Activated CD4-positive, alpha-beta T cell treated with anti-CD3 and anti-CD28 coated beads, Interleukin-2, amount 50 U/mL, for 1 hour (primary cell): ENCODE data around the gene PRKCQ.

ENCODE experiments used
- DNase-seq: peaks from one replicate; pipeline ENCODE4 v3.0.0-alpha.2; 2020

PRKCQ gene

DNA sequence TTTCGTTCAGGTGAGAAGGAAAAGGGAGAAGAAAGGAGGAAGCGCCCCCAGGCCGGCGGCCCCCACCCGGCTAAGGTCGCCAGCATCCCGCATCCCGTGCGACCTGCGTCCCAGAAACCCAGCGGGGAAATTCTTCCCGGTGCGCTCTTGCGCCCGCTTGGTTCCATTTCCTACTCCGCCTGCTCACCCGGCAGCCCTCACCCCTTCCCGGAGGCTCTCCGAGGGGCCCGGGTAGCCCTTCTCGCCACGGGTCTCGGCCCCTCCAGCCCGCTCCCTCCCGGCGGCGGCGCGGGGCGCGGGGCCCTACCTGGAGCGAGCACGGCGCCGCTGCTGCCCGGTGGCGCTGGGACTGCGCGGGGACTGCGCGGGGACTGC lies at the start of gene PRKCQ:
Gene PRKCQ (minus strand): TSS at position 373 of the 375 bp plus-strand sequence. CDS start 65,141 bp downstream, outside the sequence.
- DNase-seq = no peak

DNA sequence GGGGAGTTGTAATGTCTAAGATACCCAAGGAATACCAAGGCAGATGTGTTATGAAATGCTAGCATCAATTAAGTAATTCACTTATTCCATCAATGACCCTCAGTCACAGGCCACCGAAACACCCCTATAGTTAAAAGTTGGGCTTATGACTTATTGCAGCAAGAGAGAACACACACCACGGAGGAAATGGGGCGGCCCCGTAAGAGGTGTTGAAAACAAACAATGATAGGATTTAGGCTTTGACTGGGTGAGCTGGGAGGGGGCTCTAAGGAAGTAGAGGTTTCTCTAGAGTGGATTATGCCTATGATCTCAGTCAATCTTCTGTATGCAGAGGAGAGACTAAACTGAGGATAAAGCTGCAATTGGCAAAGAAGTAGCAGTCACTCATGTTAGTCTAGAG lies 45.4 kb upstream of the PRKCQ start:
- DNase-seq = no peak

DNA sequence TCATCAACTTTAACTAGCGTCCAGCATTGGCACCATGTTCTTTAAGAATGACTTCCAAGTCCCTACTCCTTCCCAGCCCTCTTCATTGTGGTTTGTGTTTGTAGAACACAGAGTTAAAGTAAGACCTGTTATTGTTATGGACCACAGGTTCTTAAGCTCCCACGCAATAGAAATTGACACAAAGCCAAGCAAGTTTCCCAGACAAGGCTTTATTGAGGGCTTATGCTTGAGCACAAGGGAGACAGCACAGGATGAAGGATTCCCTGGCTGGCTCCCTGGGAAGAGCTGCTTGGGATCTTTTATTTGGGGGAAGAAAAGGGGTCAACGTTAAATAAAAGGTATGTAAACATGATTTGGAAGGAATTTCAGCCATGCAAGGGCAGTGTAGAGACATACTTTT lies 44.3 kb upstream of the PRKCQ start:
- DNase-seq = no peak

DNA sequence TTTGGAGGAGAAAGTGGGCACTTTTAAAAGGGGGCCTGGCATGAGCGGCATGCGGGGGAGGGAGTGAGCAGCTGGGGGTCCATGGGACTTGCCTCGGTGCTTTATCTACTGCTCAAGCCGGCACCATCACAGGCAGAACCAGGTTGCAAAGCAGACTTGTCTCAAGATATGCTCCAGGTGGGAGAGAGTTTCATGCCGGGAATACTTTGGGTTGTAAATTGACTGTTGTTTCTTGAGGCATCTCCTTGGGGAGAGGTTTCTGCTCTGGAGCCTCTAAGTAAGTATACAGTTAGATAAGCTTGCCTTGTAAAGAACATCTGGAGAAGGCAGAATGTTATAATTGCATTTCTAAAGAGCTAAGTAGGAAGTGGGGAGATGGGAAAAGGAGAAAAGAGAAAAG lies 42.8 kb upstream of the PRKCQ start:
- no peak for DNase-seq

DNA sequence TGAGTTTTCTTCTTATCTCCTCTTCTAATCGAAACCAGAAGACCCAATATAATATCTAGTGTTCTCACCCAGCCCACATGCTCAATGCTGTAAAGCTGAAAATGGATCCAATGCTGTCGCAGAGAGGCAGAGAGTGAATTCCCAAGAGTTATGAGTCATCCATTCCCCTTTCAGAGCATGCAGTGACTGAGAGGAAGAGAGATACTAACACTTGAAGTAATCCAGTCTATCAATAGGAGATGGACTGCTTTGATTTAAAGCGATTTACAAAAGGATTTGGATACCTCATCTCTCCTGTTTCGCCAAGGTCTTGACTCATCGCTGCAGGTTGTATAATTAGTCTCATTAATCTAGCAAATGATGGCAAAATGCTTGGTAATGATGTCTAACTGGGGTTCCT lies 41.5 kb upstream of the PRKCQ start:
- DNase-seq = no peak

DNA sequence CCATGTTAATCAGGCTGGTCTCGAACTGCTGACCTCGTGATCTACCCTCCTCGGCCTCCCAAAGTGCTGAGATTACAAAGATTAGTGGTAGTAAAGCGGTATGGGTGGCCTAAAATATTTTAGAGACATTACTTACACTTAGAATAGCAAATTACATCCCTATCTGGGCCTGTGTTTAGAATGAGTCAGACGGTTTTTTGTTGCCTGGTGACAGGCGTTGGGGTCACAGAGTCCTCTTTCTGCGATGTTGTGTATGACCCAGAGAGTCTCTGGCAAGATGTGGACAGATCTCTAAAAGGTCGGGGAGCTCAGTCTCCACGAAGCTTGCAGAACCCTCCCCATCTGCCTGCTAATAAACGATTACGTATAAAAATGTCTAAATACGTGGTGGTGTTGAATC lies 39.6 kb upstream of the PRKCQ start:
- DNase-seq = no peak

DNA sequence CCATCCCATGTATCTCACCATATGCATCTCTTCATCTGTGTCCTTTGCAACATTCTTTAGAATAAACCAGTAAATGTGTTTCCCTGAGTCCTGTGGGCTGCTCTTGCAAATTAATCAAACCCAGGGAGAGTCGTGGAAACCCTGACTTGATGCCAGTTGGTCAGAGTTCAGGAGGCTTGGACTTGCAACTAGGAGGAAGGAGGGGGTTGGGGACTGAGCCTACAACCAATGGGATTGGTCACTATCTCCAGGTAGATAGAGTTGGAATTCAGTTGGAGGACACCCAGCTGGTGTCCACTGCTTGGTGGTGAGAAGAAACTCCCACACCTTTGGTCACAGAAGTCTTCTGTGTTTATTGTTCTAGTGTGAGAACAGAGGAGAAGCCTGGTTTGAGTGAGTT lies 38.3 kb upstream of the PRKCQ start:
- DNase-seq = no peak

DNA sequence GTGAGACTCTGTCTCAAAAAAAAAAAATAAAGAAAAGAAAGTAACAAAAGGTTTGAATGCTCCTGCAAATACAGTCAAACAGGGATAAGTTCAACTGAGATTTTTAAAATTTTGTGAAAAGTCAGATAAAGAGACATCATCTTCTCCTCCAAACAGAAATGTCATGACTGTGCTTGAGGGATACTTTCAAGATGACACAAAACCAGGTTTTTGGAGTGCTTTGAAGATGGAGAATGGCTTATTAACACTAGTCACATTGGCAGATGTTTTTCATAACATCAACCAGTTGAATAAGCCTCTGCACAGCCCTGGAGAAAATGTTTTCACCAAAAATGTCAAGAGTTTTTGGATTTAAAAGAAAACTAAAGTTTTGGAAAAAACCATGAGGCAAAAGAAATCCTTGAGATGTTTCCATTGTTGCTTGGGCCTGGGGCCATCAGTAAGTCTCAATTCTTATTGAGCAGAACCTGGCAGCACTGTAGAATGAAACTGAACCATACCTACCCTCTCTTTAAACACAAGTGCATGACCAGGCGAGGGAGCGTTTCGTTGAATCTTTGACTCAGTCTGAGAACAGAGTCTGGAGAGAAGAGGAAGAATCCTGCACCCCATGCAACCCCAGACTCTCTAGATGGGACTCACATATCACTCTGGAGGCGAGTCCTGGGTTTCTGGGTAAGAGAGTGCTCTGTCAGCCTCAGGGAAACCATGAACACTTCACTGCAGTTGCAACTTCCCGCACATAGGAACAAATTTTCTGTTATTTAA lies 37.4 kb upstream of the PRKCQ start:
- DNase-seq = no peak

DNA sequence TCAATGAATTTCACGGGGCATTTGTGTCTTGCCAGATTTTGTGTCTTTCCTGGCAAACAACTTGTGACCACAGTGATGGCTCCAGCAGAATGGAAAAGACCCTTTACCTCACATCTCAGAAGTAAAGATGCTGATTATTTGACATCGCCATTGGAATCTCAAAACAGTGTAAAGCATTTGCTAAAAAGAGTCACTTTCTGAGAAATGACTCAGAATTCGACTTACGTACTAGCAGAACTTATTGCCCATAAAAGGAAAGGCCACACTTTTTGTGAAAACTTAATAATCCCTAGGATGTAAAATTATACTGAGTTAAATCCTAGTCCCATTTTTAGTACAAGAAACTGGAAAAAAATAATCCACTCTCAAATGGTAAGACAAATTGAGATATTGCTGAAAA lies 35.9 kb upstream of the PRKCQ start:
- DNase-seq = no peak

DNA sequence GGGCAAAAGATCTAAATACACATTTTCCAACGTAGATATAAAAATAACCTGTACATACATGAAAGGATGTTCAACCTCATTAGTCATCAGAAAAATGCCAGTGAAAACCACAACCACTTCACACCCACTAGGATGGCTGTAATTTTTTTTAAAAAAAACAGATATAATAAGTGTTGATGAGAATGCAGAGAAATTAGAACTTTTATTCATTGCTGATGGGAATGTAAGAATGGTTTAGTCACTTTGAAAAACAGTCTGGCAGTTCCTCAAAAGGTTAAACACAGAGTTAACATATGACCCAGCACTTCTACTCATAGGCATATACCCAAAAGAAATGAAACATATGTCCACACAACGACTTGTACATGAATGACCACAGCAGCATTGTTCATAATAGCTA lies 32.3 kb upstream of the PRKCQ start:
- no peak for DNase-seq

DNA sequence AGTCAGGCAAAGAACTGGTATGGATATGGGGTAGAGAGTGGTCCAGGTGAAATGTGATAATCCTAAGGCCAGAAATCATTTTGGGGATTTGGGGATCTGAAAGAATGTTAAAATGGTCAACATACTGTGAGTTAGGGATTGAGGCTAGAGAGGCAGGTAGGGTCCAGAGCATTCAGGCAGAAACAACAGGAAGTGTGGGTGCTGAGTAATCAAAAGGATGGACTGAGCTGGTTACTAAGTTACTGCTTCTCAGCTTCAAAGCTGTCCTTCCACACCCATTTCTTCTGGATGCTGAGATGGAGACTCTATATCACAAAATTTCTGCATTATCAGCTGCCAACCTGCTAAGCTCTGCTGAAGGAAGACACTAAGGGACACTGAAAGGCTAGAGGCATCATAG lies 30.6 kb upstream of the PRKCQ start:
- DNase-seq = no peak

DNA sequence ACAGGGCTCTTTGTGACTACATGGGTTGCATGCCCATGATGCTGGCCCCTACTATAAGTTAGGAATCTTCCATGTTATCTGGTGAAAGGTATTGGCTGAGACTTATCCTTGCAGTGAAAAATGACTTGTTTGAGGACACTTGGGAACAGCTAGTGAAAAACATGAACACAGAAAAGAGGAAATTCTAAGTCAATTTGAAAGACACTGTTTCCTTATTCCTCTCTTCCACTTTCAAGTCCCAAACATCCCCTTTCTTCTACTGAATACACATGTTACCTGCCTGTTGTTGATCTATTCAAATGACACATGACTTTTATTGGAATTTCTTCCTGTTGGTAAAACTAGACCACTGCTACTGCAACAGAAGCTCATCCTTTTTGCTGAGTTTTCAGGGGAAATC lies 29.5 kb upstream of the PRKCQ start:
- no peak for DNase-seq

DNA sequence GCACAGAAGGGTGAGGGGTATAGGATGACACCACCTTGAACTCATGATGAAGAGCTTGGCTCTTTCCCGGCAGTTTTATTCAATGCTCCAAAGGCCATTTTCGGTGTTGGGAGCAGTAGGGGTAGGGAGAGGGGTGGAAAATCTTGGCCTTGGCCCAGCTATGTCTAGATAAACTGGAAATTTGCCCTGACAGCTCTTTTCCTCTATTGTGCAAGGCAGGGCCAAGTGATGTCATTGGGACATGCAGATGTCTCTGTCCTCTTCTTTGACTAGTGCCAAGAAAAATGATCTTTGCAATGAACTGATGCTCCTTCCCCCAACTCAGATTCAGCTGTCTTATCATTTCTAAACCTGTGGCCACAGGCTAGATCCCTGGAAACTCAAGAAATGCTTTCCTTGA lies 27.7 kb upstream of the PRKCQ start:
- DNase-seq = no peak

DNA sequence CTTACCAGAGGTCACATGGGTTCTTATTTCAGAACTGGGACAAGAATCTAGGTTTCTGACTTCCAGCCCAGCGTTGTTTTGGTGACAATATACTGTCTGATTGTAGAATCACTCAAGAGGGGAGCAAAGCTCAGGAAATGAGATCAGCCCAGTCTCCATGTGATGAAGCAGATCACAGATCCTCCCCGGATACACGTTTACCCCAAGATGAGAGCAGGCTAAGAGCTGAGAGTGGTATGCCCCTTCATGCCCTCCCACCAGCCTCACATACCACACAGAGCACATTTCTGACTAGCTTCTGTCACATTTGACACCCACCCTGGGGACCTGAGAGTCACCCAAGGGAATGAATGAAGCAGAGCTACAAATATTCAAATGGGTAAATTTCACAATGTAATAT lies 27.1 kb upstream of the PRKCQ start:
- DNase-seq = peak; percentile 35

DNA sequence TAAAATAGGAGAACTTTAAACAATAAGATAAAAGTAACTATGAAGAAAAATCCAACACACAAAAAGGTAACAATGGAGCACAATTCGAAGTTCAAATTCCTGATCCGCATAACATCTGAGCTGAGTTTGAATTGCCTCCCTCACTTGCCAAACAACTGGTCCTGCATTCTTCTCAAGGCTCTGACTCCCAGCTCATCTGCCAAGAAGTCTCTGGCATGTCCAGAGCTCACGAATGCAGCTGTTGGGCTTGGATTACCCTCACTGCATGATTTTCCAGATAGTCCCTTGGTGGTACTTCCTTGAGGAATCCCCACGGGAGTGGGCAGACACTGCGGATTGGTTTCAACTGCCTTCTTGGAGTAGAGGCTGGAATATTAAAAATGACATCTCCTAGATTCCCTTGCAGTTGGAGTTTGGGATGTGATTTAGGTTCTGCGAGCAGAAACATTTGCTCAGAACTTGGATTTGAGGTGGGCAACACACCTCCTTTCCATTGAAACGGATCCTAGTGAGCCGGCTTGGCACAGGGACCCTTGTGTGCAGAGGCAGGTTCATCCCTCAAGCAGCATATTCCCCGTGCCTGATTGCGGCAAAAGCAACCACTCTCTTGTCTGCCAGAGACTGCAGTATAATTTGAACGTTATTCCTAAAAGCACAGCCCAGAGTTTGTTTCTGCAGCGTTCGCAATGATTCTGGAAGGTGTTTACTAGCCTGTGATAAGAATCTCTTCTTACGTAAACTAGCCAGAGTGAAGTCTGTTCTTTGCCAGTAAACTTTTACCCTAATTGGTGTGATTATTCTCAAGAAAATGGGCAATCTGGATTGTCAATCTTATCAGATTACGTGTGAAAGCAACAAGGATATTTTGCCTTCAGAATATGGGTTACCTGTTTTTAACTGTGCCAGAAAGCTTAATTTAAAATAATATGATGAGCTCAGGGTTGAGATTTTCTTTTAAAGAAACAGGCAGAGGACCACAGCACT lies 23.4 kb upstream of the PRKCQ start:
- DNase-seq = no peak

DNA sequence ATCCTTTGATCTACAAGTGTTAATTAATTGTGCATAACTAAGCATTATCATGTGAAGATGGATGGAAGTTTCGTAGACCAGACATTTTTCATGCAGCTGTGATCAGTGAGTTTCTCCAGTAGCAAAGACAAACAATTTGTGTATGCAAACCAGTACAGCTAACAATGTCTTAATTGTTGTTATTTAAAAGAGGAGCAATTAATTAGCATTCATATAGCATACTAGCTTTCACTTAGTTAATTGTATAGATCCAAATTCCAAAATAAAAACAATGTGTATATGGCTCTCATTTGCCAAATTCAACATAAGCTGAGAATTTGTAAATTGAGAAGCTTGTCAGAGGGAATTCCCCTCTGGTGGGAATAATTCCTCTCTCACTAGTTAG lies 22.6 kb upstream of the PRKCQ start:
- no peak for DNase-seq

DNA sequence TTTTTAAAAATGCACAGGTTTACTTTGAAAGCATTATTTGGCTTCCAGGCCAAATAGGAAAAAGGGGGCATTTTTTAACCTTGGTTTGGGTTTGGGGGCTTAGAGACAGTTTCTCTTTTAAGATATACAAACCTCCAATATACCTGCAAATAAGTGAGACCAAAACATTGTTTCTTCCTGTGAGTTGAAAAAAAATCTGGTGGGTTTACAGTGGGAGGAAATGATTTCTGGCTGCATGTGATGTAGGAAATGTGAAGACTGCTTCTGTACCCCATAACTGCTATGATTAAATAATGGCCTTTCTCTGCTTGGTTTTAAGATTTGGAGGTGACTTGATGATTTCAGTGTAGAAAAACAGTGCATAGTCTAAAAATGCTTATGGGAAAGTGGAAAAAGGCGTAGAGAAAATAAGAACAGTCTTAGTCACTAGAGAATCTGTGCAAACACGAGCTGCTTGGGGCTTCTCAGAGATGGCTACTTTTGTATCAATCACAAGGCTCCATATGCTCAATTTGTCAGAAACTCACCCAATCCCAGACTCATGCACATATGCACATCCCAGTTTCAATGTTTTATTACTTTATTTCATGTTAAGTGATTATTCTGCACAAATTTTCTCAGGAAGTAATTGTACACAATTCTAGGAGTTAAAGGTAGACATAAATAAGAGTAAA lies 22.1 kb upstream of the PRKCQ start:
- DNase-seq = no peak

DNA sequence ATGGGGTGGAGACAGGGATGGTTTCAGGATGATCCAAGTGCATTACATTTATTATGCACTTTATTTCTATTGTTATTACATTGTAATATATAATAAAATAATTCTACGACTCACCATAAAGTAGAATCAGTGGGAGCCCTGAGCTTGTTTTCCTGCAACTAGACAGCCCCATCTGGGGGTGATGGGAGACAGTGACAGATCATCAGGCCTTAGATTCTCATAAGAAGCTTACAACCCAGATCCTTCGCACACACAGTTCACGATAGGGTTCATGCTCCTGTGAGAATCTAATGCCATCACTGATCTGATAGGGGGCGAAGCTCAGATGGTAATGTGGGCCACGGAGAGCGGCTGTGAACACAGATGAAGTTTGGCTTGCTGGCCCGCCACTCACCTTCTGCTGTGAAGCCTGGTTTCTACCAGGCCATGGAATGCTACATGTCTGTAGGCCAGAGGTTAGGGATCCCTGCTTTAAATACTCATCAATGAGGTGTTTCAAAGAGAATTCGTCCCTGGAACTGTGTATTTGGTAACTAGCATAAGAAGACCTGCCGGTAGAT lies 21.2 kb upstream of the PRKCQ start:
- DNase-seq = peak; percentile 46

DNA sequence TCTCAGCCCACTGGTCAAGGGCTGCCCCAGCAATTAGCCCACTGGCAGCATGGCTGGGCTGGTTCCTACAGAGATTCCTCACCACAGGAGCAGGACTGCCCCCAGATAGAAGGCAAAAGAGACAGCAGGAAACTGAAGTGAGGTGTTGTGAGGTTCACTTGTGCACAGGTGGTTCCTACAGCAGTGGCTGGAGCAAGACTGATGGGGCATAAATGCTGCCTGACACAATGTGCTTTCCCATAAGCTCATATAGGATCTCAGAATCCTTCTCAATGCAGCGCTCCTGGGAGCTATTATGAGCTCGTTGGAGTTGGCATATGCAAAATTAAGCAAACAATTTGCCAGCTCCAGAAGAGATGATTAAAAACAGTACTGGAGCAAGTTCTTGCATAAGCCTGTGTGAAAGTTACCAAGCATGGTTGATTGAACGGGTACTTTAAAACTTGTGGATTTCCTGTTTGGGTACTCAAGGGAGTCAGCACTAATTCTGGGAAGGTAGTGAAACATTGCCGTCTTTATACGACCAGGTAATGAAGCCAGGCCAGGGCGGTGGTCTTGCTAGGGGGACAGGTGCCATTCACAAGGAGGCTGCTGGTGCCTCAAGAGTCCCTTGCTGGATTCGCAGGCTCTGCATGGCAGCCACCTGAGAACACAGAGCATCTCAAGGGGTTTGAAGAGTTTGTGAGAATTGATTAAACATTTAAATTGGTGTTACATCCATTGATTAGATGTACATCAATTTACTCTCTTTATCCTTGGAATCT lies 20.3 kb upstream of the PRKCQ start:
- DNase-seq = no peak

DNA sequence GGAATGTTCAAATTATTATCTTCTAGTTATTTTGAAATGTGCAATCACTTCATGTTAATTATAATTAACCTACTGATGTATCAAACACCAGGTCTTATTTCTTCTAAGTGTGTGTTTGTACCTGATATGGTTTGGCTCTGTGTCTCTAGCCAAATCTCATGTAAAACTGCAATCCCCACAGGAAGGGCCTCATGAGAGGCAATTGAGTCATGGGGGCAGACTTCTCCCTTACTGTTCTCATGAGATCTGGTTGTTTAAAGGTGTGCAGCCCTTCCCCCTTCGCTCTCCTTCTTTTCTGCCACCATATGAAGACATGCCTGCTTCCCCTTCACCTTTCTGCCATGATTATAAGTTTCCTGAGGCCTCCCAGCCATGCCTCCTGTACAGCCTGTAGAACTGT lies 18.6 kb upstream of the PRKCQ start:
- DNase-seq = no peak

DNA sequence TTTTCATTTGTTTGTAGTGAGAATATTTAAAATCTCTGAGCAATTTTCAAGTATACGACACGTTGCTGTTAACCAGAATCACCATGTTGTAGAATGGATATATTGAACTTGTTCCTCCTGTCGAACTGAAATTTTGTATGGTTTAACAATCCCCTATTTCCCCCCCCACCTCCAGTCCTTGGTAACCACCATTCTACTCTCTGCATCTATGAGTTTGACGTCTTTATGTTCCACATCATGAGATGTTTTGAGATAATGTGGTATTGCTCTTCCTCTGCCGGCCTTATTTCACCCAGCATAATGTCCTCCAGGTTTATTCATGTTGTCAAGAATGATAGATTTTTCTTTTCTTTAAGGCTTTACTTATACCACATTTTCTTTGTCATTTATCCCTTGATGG lies 17.4 kb upstream of the PRKCQ start:
- no peak for DNase-seq

DNA sequence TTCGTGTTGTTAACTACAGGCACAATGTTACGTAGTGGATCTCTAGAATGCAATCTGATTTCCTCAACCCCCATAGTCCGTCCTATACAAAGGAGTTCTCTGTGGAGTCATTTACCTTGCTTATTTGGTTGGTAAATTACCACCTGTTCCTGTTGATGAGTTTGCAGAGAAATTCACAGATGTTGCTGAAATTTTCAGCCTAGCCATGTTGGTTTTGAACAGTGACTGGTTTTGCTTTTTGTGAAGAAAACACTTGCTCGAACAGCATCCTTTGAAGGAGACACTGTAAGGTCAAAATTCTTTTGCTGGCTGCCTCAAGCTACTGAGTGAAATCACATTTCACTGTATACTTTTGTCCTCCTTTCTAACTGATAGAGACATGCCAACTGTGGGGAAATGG lies 15.4 kb upstream of the PRKCQ start:
- no peak for DNase-seq

DNA sequence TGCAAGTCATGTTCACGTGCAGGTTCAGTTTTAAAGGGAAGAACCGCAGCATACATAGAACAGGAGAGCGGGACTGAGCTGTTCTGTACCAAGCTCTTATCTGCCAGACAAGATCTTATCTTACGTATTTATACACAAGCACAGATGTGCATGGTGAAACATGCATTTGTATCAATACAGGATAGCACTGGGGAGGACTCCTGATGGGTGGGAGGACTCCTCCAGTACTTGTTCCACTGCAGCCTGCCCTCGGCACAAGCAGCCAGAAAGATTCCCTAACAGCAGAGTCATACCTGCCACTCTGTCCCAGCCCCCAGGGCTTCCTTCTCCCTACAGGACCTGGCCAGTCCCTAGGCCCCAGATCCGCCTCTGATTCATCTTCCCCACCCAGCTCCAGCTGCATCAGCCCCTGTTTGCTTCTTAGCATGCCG lies 13.2 kb upstream of the PRKCQ start:
- DNase-seq = no peak
